DND-41 (cell line): Measurements from ENCODE around the gene NBEA.

Experiments
- CTCF ChIP-seq: IDR thresholded peaks from 2 replicates; pipeline ENCODE4 v1.5.1; 2012; ENCODE audit warnings: borderline replicate concordance, low read length, moderate library complexity, mild to moderate bottlenecking; ENCODE audit not compliant: poor library complexity, severe bottlenecking; ENCODE audit errors: extremely low read depth
- EZH2 ChIP-seq: IDR thresholded peaks from 3 replicates; pipeline ENCODE4 v1.6.1; 2012; ENCODE audit warnings: borderline replicate concordance, low read depth, mild to moderate bottlenecking, moderate library complexity, low read length, inconsistent platforms; ENCODE audit not compliant: severe bottlenecking

GRCh38 chr13:34959489-34959888 is 17.4 kb downstream of the NBEA start:
- TF ChIP-seq CTCF (no peak), EZH2 (no peak)
